MM.1S (cell line): Measurements from ENCODE around the gene AFAP1.

Experiments
- DNase-seq: peaks from one replicate; pipeline ENCODE4 v3.0.0-alpha.2; 2015
- H2AFZ ChIP-seq: fragments of 300-600 bp; sonication (generic); 2 replicates; pipeline ENCODE4 v1.6.0; 2016; ENCODE audit warnings: antibody characterized with exemption, low read length
- H3F3A ChIP-seq: fragments of 300-600 bp; sonication (generic); 2 replicates; pipeline ENCODE4 v1.6.1; 2016; ENCODE audit warnings: mild to moderate bottlenecking, antibody characterized with exemption, low read length, moderate library complexity, mixed read lengths; ENCODE audit not compliant: insufficient read depth
- H3K27ac ChIP-seq: fragments of 300-600 bp; sonication (generic); 2 replicates; pipeline ENCODE4 v1.5.1; 2016; ENCODE audit warnings: mild to moderate bottlenecking, low read length
- H3K27me3 ChIP-seq: fragments of 300-600 bp; sonication (generic); replicated peaks from 2 replicates; pipeline ENCODE4 v1.6.0; 2016; ENCODE audit warnings: low read length; ENCODE audit not compliant: insufficient read depth
- H3K36me3 ChIP-seq: fragments of 300-600 bp; sonication (generic); replicated peaks from 2 replicates; pipeline ENCODE4 v1.6.1; 2016; ENCODE audit warnings: mild to moderate bottlenecking, low read length, mixed read lengths; ENCODE audit not compliant: insufficient read depth
- H3K4me1 ChIP-seq: fragments of 300-600 bp; sonication (generic); 2 replicates; pipeline ENCODE4 v1.6.1; 2016; ENCODE audit warnings: low read length, mixed read lengths
- H3K4me2 ChIP-seq: fragments of 300-600 bp; sonication (generic); 2 replicates; pipeline ENCODE4 v1.6.0; 2016; ENCODE audit warnings: low read depth, low read length
- H3K4me3 ChIP-seq: fragments of 300-600 bp; sonication (generic); 2 replicates; pipeline ENCODE4 v1.5.1; 2016; ENCODE audit warnings: low read length, mixed read lengths
- H3K79me2 ChIP-seq: fragments of 300-600 bp; sonication (generic); 2 replicates; pipeline ENCODE4 v1.6.1; 2016; ENCODE audit warnings: mixed run types, low read length, mixed read lengths
- H3K9ac ChIP-seq: fragments of 300-600 bp; sonication (generic); 2 replicates; pipeline ENCODE4 v1.6.1; 2016; ENCODE audit warnings: low read length, mixed read lengths
- H3K9me2 ChIP-seq: fragments of 300-600 bp; sonication (generic); replicated peaks from 2 replicates; pipeline ENCODE4 v1.6.1; 2016; ENCODE audit warnings: mild to moderate bottlenecking, low read length, mixed read lengths; ENCODE audit not compliant: insufficient read depth
- H3K9me3 ChIP-seq: fragments of 300-600 bp; sonication (generic); replicated peaks from 2 replicates; pipeline ENCODE4 v1.6.1; 2016; ENCODE audit warnings: mild to moderate bottlenecking, low read length, mixed read lengths; ENCODE audit not compliant: insufficient read depth
- H4K20me1 ChIP-seq: fragments of 300-600 bp; sonication (generic); 2 replicates; pipeline ENCODE4 v1.6.1; 2016; ENCODE audit warnings: mild to moderate bottlenecking, low read length, moderate library complexity, mixed read lengths; ENCODE audit not compliant: insufficient read depth
- CTCF ChIP-seq: fragments of 300-600 bp; sonication (generic); IDR thresholded peaks from 2 replicates; pipeline ENCODE4 v1.5.1; 2016; ENCODE audit warnings: antibody characterized with exemption, low read length, mixed read lengths
- EZH2 ChIP-seq: fragments of 300-600 bp; sonication (generic); optimal IDR thresholded peaks from 2 replicates; pipeline ENCODE3; 2017; ENCODE audit warnings: low read depth, mild to moderate bottlenecking, antibody characterized with exemption, low read length, mixed read lengths
- EZH2phosphoT487 ChIP-seq: fragments of 300-600 bp; sonication (generic); IDR thresholded peaks from 2 replicates; pipeline ENCODE4 v1.6.1; 2018; ENCODE audit warnings: antibody characterized with exemption, low read length

AFAP1 gene

DNA sequence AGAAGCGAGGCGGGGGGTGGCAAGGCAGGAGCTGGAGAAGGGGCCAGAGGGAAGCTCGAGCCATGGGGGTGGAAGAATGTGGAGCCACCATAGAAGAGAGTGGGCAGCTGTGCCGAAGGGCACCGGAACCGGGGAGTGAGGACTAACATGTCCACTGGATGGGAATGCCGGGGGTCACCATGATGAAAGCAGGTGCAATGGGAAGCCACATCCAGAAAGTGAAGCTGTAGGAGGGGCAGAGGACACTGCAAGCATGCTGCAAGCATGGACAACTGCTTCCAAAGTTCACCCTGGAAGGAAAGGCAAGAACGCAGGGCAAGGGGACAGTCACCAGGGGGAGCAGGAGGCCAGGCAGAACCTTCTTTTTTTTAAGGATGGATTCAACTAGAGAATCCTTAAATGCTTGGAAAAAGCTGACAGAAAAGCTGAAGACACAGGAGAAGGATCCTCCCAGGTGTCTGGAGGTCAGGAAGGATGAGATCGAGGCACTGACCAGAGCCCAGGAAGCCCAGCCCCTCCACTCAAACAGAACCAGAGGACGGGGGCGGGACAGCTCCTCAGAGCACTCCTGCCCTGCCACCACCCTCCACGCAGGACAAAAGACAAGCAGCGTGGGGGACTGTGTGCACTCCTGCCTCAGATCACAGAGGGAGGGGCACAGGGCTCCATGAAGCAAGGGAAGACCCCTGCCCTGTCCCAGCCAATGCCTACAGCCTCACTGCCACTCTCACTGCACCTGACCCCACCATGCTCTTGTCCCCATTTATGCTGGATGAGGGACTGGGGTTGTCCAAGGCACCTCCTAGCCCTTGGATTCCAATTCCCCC lies 169.2 kb downstream of the AFAP1 start:
- no peaks in the 10 kb centered on the region for H3F3A ChIP-seq
- H3K9me3 ChIP-seq, result no peaks in the 10 kb centered on the region
- no peak for DNase-seq
- H3K27me3 ChIP-seq, result peaks cover 45% of the 10 kb centered on the region
- H3K27ac ChIP-seq, result no peak overlapping the region
- no peak overlapping the region for H3K9ac ChIP-seq
- H3K79me2 ChIP-seq, result no peaks in the 10 kb centered on the region
- H4K20me1 ChIP-seq, result no peaks in the 10 kb centered on the region
- H3K4me2 ChIP-seq, result no peak overlapping the region
- no peaks in the 10 kb centered on the region for H3K4me1 ChIP-seq
- no peak overlapping the region for H2AFZ ChIP-seq
- no peaks in the 10 kb centered on the region for H3K9me2 ChIP-seq
- no peaks in the 10 kb centered on the region for H3K36me3 ChIP-seq
- TF ChIP-seq EZH2phosphoT487 (no peak), CTCF (peak; percentile 35)
- H3K4me3 ChIP-seq, result no peak overlapping the region

GRCh38 chr4:7769396-7770223 lies 170.1 kb downstream of the AFAP1 start:
- Histone ChIP-seq H4K20me1 (no peaks in the 10 kb centered on the region), H3K9ac (no peak overlapping the region), H3K9me2 (no peaks in the 10 kb centered on the region), H3K27ac (no peak overlapping the region), H3K27me3 (peaks cover 40% of the 10 kb centered on the region), H3K4me3 (no peak overlapping the region), H3K79me2 (no peaks in the 10 kb centered on the region), H3F3A (no peaks in the 10 kb centered on the region), H3K36me3 (no peaks in the 10 kb centered on the region), H3K9me3 (no peaks in the 10 kb centered on the region), H2AFZ (no peak overlapping the region), H3K4me2 (no peak overlapping the region), H3K4me1 (no peaks in the 10 kb centered on the region)
- DNase-seq, result no peak
- TF ChIP-seq EZH2phosphoT487 (no peak), EZH2 (no peak), CTCF (no peak)

DNA sequence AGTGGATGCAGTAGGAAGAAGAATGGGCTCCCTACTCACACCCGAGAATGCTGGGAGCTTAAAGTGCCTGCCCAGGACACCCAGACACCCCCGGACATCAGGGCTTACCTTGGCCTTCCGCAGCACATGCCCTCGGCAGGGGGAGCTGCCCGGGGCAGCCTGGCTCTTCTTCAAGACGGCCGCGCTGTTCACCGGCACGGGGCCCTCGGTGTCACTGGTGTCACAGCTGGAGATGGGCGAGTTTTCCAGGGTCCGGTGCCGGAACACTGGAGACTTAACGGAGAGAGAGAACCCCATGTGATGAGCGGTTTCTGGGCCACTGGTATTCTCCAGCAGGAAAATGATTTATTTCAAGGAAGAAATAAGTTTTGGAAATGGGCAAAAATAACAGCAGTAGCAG lies 170.9 kb downstream of the AFAP1 start:
- Histone ChIP-seq H3K4me3 (no peak overlapping the region), H3K9ac (no peak overlapping the region), H3K9me2 (no peaks in the 10 kb centered on the region), H3K27ac (no peak overlapping the region), H3K27me3 (peaks cover 41% of the 10 kb centered on the region), H3F3A (no peaks in the 10 kb centered on the region), H3K4me2 (no peak overlapping the region), H3K36me3 (no peaks in the 10 kb centered on the region), H3K4me1 (no peaks in the 10 kb centered on the region), H3K9me3 (no peaks in the 10 kb centered on the region), H2AFZ (no peak overlapping the region), H3K79me2 (no peaks in the 10 kb centered on the region), H4K20me1 (no peaks in the 10 kb centered on the region)
- TF ChIP-seq EZH2phosphoT487, result no peak
- no peak for TF ChIP-seq EZH2
- TF ChIP-seq CTCF, result no peak
- DNase-seq, result no peak
